Measurements from ENCODE around the gene DQX1.
"Not testable (repeated sequence)": the region's sequence is repeated elsewhere in the genome, so short reads cannot be mapped to it uniquely, and the experiment has no call there.

Gene DQX1

DNA sequence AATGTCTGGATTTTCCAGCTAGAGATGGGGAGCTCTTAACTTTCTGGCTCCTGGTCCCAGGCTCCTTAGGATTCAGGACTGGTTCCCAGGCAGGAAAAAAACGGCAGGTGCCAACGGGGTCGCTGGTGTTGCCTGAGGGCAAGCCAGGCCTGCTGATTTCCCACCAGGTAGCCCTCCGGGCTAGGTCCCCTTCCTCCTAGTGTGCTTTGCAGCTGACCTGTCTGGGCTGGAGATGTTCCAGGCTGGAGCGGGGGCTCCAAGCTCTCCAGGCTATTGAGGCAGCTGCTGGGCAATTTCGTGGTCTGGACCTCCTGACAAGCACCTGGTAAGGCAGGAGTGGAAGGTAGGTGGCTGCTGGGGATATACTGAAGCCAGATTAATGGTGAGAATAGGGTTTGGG is 51.5 kb downstream of the DQX1 start:
- Histone ChIP-seq H3K36me3 (ENCODE audit: control insufficient read depth, insufficient read depth, low read length) (peaks cover 5% of the 10 kb centered on the region; the same call in 1 of the 2 replicates), H3K9me3 (ENCODE audit: control insufficient read depth, insufficient read depth, low read length) (no peaks in the 10 kb centered on the region), H3K27ac (ENCODE audit: low read length) (no peak overlapping the region), H3K27me3 (ENCODE audit: control insufficient read depth, insufficient read depth, low read length) (no peaks in the 10 kb centered on the region), H3K4me3 (ENCODE audit: low read length) (no peak overlapping the region), H3K4me1 (ENCODE audit: control insufficient read depth, insufficient read depth, low read length) (no peaks in the 10 kb centered on the region)
- no peak for DNase-seq (ENCODE audit: low read depth, low spot score)
- no CpG with 5 or more reads among the region's 6 CpGs for WGBS (ENCODE audit: insufficient coverage, insufficient read length)

DNA sequence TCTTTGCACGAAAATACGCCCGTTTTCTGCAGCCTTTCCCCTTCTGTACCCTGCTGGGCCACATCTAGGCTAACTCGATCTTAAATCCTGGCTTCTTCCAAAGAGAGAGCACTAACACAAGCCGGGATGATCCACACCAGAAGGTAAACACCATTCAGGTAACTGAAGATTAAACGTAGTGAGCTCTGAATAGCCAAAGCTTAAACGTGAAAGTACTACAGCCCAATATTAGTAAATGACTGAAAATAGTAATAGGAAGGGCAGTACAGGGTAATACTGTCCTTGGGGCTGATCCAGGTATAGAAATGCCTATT is 53.1 kb downstream of the DQX1 start:
- H3K27me3 ChIP-seq (ENCODE audit: control insufficient read depth, insufficient read depth, low read length) = no peaks in the 10 kb centered on the region
- H3K4me1 ChIP-seq (ENCODE audit: control insufficient read depth, insufficient read depth, low read length) = no peaks in the 10 kb centered on the region
- WGBS (ENCODE audit: insufficient coverage, insufficient read length) = no CpG with 5 or more reads among the region's 7 CpGs
- H3K36me3 ChIP-seq (ENCODE audit: control insufficient read depth, insufficient read depth, low read length) = peaks cover 5% of the 10 kb centered on the region; the same call in 1 of the 2 replicates
- no peaks in the 10 kb centered on the region for H3K9me3 ChIP-seq (ENCODE audit: control insufficient read depth, insufficient read depth, low read length)
- no peak overlapping the region for H3K27ac ChIP-seq (ENCODE audit: low read length)
- no peak for DNase-seq (ENCODE audit: low read depth, low spot score)
- H3K4me3 ChIP-seq (ENCODE audit: low read length) = peak overlapping the region; percentile 51; the same call in 1 of the 2 replicates

- Histone ChIP-seq H3K36me3 (ENCODE audit: control insufficient read depth, insufficient read depth, low read length) (peaks cover 5% of the 10 kb centered on the region; the same call in 1 of the 2 replicates), H3K4me3 (ENCODE audit: low read length) (peak within 1 kb of the TSS; percentile 51; the same call in 1 of the 2 replicates), H3K27ac (ENCODE audit: low read length) (no peak within 1 kb of the TSS), H3K4me1 (ENCODE audit: control insufficient read depth, insufficient read depth, low read length) (no peaks in the 10 kb centered on the region), H3K9me3 (ENCODE audit: control insufficient read depth, insufficient read depth, low read length) (no peaks in the 10 kb centered on the region), H3K27me3 (ENCODE audit: control insufficient read depth, insufficient read depth, low read length) (no peaks in the 10 kb centered on the region)
- no CpG with 5 or more reads among the region's 66 CpGs for WGBS (ENCODE audit: insufficient coverage, insufficient read length)
- peak; percentile 94 for DNase-seq (ENCODE audit: low read depth, low spot score)
Measured at GRCh38 chr2:74472086-74472944, 53.7 kb downstream of the DQX1 start, which contains the start of gene MRPL53. MRPL53 (minus strand) TSS chr2:74472680; CDS start chr2:74472660, 20 bp downstream.

- DNase-seq (ENCODE audit: low read depth, low spot score) = no peak
- WGBS (ENCODE audit: insufficient coverage, insufficient read length) = no CpG with 5 or more reads among the region's 16 CpGs
- no peak overlapping the region for H3K27ac ChIP-seq (ENCODE audit: low read length)
Measured at GRCh38 chr2:74471332-74472065, 54.5 kb downstream of the DQX1 start.

DNA sequence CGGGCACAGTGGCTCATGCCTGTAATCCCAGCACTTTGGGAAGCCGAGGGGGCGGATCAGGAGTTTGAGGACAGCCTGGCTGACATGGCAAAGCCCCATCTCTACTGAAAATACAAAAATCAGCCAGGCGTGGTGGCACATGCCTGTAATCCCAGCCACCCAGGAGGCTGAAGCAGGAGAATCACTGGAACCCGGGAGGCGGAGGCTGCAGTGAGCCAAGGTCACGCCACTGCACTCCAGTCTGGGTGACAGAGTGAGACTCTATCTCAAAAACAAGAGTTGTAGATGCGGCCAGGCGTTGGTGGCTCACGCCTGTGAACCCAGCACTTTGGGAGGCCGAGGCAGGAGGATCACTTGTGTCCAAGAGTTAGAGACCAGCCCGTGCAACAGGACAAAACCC is 55.3 kb downstream of the DQX1 start:
- H3K4me3 ChIP-seq (ENCODE audit: low read length); H3K27ac ChIP-seq (ENCODE audit: low read length): not testable (repeated sequence)
- no CpG with 5 or more reads among the region's 12 CpGs for WGBS (ENCODE audit: insufficient coverage, insufficient read length)

More at GRCh38 chr2:74471332-74472065, 54.5 kb downstream of the DQX1 start:
- Histone ChIP-seq H3K4me3 (ENCODE audit: low read length) (peak overlapping the region; percentile 51; the same call in 1 of the 2 replicates), H3K36me3 (ENCODE audit: control insufficient read depth, insufficient read depth, low read length) (peaks cover 5% of the 10 kb centered on the region; the same call in 1 of the 2 replicates), H3K4me1 (ENCODE audit: control insufficient read depth, insufficient read depth, low read length) (no peaks in the 10 kb centered on the region), H3K27me3 (ENCODE audit: control insufficient read depth, insufficient read depth, low read length) (no peaks in the 10 kb centered on the region), H3K9me3 (ENCODE audit: control insufficient read depth, insufficient read depth, low read length) (no peaks in the 10 kb centered on the region)

More for the DNA sequence above, 55.3 kb downstream of the DQX1 start:
- not testable (repeated sequence) for H3K27me3 ChIP-seq (ENCODE audit: control insufficient read depth, insufficient read depth, low read length); H3K36me3 ChIP-seq (ENCODE audit: control insufficient read depth, insufficient read depth, low read length); DNase-seq (ENCODE audit: low read depth, low spot score); H3K4me1 ChIP-seq (ENCODE audit: control insufficient read depth, insufficient read depth, low read length); H3K9me3 ChIP-seq (ENCODE audit: control insufficient read depth, insufficient read depth, low read length)
